WTC11 (cell line): ENCODE data around the gene MAP7. TPM values are rescaled to one million over a fixed set of nuclear protein-coding genes. Genes with fewer than 3 reads are reported as not detected.

Experiments
- ATAC-seq: fragments of 200-7000 bp; cut with Tn5 transposase; 2 replicates; pipeline ENCODE4 v1.10.0; 2021; ENCODE audit warnings: mild to moderate bottlenecking, moderate library complexity
- CTCF ChIA-PET: fragments of 300-600 bp; sonication (Branson Sonifier 250); formaldehyde crosslinking; loops from one replicate; lab custom pipeline; 2021; ENCODE audit warnings: antibody characterized with exemption; lab: Charles Lee
- POLR2A ChIA-PET: fragments of 350-600 bp; sonication (Branson Sonifier 250); formaldehyde crosslinking; loops from one replicate; lab custom pipeline; 2021; ENCODE audit warnings: antibody characterized with exemption; lab: Charles Lee
- DNase-seq: peaks from one replicate; pipeline ENCODE4 v3.0.0; 2021; ENCODE audit warnings: low spot score
- H3K27ac Mint-ChIP-seq: 2 replicates; pipeline ENCODE4 v1.8.0; 2021; ENCODE audit warnings: mixed read lengths
- H3K27me3 Mint-ChIP-seq: 2 replicates; pipeline ENCODE4 v1.8.0; 2021; ENCODE audit warnings: low read depth, mild to moderate bottlenecking, moderate library complexity, mixed read lengths
- H3K36me3 Mint-ChIP-seq: 2 replicates; pipeline ENCODE4 v1.8.0; 2021; ENCODE audit warnings: mixed read lengths
- H3K4me1 Mint-ChIP-seq: 2 replicates; pipeline ENCODE4 v1.8.0; 2022; ENCODE audit warnings: mixed read lengths
- H3K4me3 Mint-ChIP-seq: 2 replicates; pipeline ENCODE4 v1.8.0; 2021; ENCODE audit warnings: mild to moderate bottlenecking, moderate library complexity, mixed read lengths
- H3K9me3 Mint-ChIP-seq: 2 replicates; pipeline ENCODE4 v1.8.0; 2021; ENCODE audit warnings: mixed read lengths
- ATF6 ChIP-seq: sonication (generic); formaldehyde crosslinking; IDR thresholded peaks from 2 replicates; pipeline ENCODE4 v1.8.1; 2023; ENCODE audit warnings: mild to moderate bottlenecking, missing genetic modification reagents
- CDX4 ChIP-seq: fragments of 250-450 bp; sonication (Bioruptor Pico); IDR thresholded peaks from 2 replicates; pipeline ENCODE4 v1.9.0; 2021; ENCODE audit warnings: moderate library complexity, mild to moderate bottlenecking, inconsistent platforms, borderline replicate concordance
- CREB1 ChIP-seq: sonication (generic); formaldehyde crosslinking; IDR thresholded peaks from 2 replicates; pipeline ENCODE4 v1.8.0; 2023; ENCODE audit warnings: mild to moderate bottlenecking, missing genetic modification reagents
- E2F4 ChIP-seq: sonication (generic); formaldehyde crosslinking; IDR thresholded peaks from 2 replicates; pipeline ENCODE4 v1.8.1; 2022; ENCODE audit warnings: low read depth, mild to moderate bottlenecking, moderate library complexity, missing genetic modification reagents, borderline replicate concordance
- ELF4 ChIP-seq: sonication (generic); formaldehyde crosslinking; IDR thresholded peaks from 2 replicates; pipeline ENCODE4 v1.8.1; 2022; ENCODE audit warnings: low read depth, mild to moderate bottlenecking, moderate library complexity, missing genetic modification reagents
- FOXJ3 ChIP-seq: sonication (generic); formaldehyde crosslinking; IDR thresholded peaks from 2 replicates; pipeline ENCODE4 v1.9.0; 2021; ENCODE audit warnings: missing genetic modification reagents, mild to moderate bottlenecking, borderline replicate concordance
- GABPB1 ChIP-seq: sonication (generic); formaldehyde crosslinking; IDR thresholded peaks from 2 replicates; pipeline ENCODE4 v1.8.1; 2023; ENCODE audit warnings: mild to moderate bottlenecking, missing genetic modification reagents
- GRHL2 ChIP-seq: fragments of 250-450 bp; sonication (Bioruptor Pico); IDR thresholded peaks from 2 replicates; pipeline ENCODE4 v1.8.0; 2022; ENCODE audit warnings: mild to moderate bottlenecking, moderate library complexity; ENCODE audit not compliant: insufficient replicate concordance, severe bottlenecking
- JUN ChIP-seq: sonication (generic); formaldehyde crosslinking; IDR thresholded peaks from 2 replicates; pipeline ENCODE4 v1.8.0; 2023; ENCODE audit warnings: mild to moderate bottlenecking, missing genetic modification reagents
- PRRX2 ChIP-seq: fragments of 250-450 bp; sonication (Bioruptor Pico); IDR thresholded peaks from 2 replicates; pipeline ENCODE4 v1.8.0; 2021; ENCODE audit warnings: mild to moderate bottlenecking
- RORB ChIP-seq: fragments of 250-450 bp; sonication (Bioruptor Pico); IDR thresholded peaks from 2 replicates; pipeline ENCODE4 v1.9.0; 2021; ENCODE audit warnings: mild to moderate bottlenecking
- SOX15 ChIP-seq: fragments of 250-450 bp; sonication (Bioruptor Pico); IDR thresholded peaks from 2 replicates; pipeline ENCODE4 v1.9.0; 2021; ENCODE audit warnings: mild to moderate bottlenecking
- ZBTB43 ChIP-seq: sonication (generic); formaldehyde crosslinking; IDR thresholded peaks from 2 replicates; pipeline ENCODE4 v1.8.1; 2023; ENCODE audit warnings: mild to moderate bottlenecking, missing genetic modification reagents
- ZNF121 ChIP-seq: sonication (generic); formaldehyde crosslinking; IDR thresholded peaks from 2 replicates; pipeline ENCODE4 v1.8.0; 2023; ENCODE audit warnings: missing genetic modification reagents
- ZNF219 ChIP-seq: sonication (generic); formaldehyde crosslinking; IDR thresholded peaks from 2 replicates; pipeline ENCODE4 v1.8.0; 2023; ENCODE audit warnings: missing genetic modification reagents, mild to moderate bottlenecking, borderline replicate concordance
- ZNF263 ChIP-seq: sonication (generic); formaldehyde crosslinking; IDR thresholded peaks from 2 replicates; pipeline ENCODE4 v1.8.1; 2022; ENCODE audit warnings: low read depth, mild to moderate bottlenecking, moderate library complexity, missing genetic modification reagents
- ZNF416 ChIP-seq: fragments of 250-450 bp; sonication (Bioruptor Pico); IDR thresholded peaks from 2 replicates; pipeline ENCODE4 v1.9.0; 2021; ENCODE audit warnings: mild to moderate bottlenecking, inconsistent platforms
- ZNF512 ChIP-seq: sonication (generic); formaldehyde crosslinking; IDR thresholded peaks from 2 replicates; pipeline ENCODE4 v1.8.1; 2022; ENCODE audit warnings: missing genetic modification reagents, borderline replicate concordance
- total RNA-seq: library from RNA; stranded (reverse); gene quantifications from 3 replicates; pipeline ENCODE4 v1.2.3, GENCODE V29; 2021

The MAP7 gene
- total RNA-seq, 1 experiment from 2014 or later: 56.6 TPM

GRCh38 chr6:136306466-136306865, 243.8 kb downstream of the MAP7 start:
- POLR2A ChIA-PET: no interaction called here
- Mint-ChIP-seq H3K9me3 (peaks cover 9% of the 10 kb centered on the region; the same call in 1 of the 2 replicates), H3K36me3 (no peaks in the 10 kb centered on the region), H3K4me3 (no peak overlapping the region), H3K27me3 (no peaks in the 10 kb centered on the region), H3K4me1 (peaks cover 3% of the 10 kb centered on the region; the same call in 1 of the 2 replicates), H3K27ac (no peak overlapping the region)
- DNase-seq (no peak), ATAC-seq (no peak)
- CTCF ChIA-PET: interaction anchor here (0.5 kb wide), 1 partner anchor 12 kb away, joined by 3 read pairs; no protein-coding TSS in a partner anchor
- TF ChIP-seq ATF6 (CRISPR knock-in tag) (no peak), ZBTB43 (CRISPR knock-in tag) (no peak), GRHL2 (CRISPR knock-in tag) (no peak)

- H3K27me3 Mint-ChIP-seq: no peaks in the 10 kb centered on the region
- ATAC-seq (no peak), DNase-seq (no peak)
- peaks cover 9% of the 10 kb centered on the region; the same call in 1 of the 2 replicates for H3K9me3 Mint-ChIP-seq
- POLR2A ChIA-PET: interaction anchor here (0.6 kb wide), 1 partner anchor 14 kb away, joined by 3 read pairs; no protein-coding TSS in a partner anchor
- CTCF ChIA-PET: no interaction called here
- TF ChIP-seq ZNF512 (CRISPR knock-in tag): no peak
- no peak for TF ChIP-seq JUN (CRISPR knock-in tag)
- TF ChIP-seq PRRX2 (CRISPR knock-in tag): no peak
- no peak for TF ChIP-seq GABPB1 (CRISPR knock-in tag)
- no peak for TF ChIP-seq FOXJ3 (CRISPR knock-in tag)
- no peak for TF ChIP-seq CREB1 (CRISPR knock-in tag)
- TF ChIP-seq ELF4 (CRISPR knock-in tag): no peak
- no peak for TF ChIP-seq RORB (CRISPR knock-in tag)
- TF ChIP-seq CDX4 (CRISPR knock-in tag): no peak
- no peak for TF ChIP-seq ZBTB43 (CRISPR knock-in tag)
- TF ChIP-seq ZNF263 (CRISPR knock-in tag): no peak
- TF ChIP-seq ZNF219 (CRISPR knock-in tag): no peak
- no peak for TF ChIP-seq E2F4 (CRISPR knock-in tag)
- no peak for TF ChIP-seq ZNF121 (CRISPR knock-in tag)
- TF ChIP-seq SOX15 (CRISPR knock-in tag): no peak
- TF ChIP-seq ZNF416 (CRISPR knock-in tag): no peak
- H3K27ac Mint-ChIP-seq: no peak overlapping the region
- H3K4me1 Mint-ChIP-seq: peaks cover 3% of the 10 kb centered on the region; the same call in 1 of the 2 replicates
- no peak overlapping the region for H3K4me3 Mint-ChIP-seq
- no peaks in the 10 kb centered on the region for H3K36me3 Mint-ChIP-seq
Measured at GRCh38 chr6:136304410-136304809, 245.8 kb downstream of the MAP7 start.
